NCI-H446 (cell line): Measurements from ENCODE around the gene TP53AIP1.

Source experiments
- DNase-seq, 2 experiments: peaks; one replicate each; lab custom pipeline; 2025; lab: John Stamatoyannopoulos, UW

The TP53AIP1 gene

GRCh38 chr11:128890543-128891368 lies 51.9 kb downstream of the TP53AIP1 start, which contains the start of gene KCNJ5:
Gene KCNJ5, plus strand, starts transcription at chr11:128891356. Its CDS starts 19,918 bp downstream, at chr11:128911274.
- peak in 1 of 2 experiments; percentile 61 for DNase-seq

- no peak for DNase-seq
These were observed 52.5 kb downstream of the TP53AIP1 start for GRCh38 chr11:128890216-128890542.

- DNase-seq, result no peak
These were observed 52.9 kb downstream of the TP53AIP1 start for GRCh38 chr11:128889657-128890213.

- no peak for DNase-seq
These were observed 54.4 kb downstream of the TP53AIP1 start for GRCh38 chr11:128888034-128888985.

GRCh38 chr11:128886406-128887124 lies 56.1 kb downstream of the TP53AIP1 start:
- no peak for DNase-seq
